H9 (cell line): ENCODE results near the gene LRP8. TPM values are rescaled to one million over a fixed set of nuclear protein-coding genes. Genes with fewer than 3 reads are reported as not detected.

Source experiments
- DNase-seq: peaks from one replicate; pipeline ENCODE4 v3.0.0-alpha.2; 2017
- H2AFZ ChIP-seq: one replicate; pipeline ENCODE4 v1.6.1; 2013; ENCODE audit warnings: mild to moderate bottlenecking, low read length, control low read depth, moderate library complexity
- H2AK5ac ChIP-seq: 2 replicates; pipeline ENCODE4 v1.6.1; 2013; ENCODE audit warnings: low read length, control low read depth, mixed read lengths; ENCODE audit not compliant: insufficient read length
- H2BK120ac ChIP-seq: one replicate; pipeline ENCODE4 v1.6.1; 2013; ENCODE audit warnings: low read depth, mild to moderate bottlenecking, low read length, control low read depth, inconsistent platforms; ENCODE audit not compliant: poor library complexity, severe bottlenecking
- H2BK12ac ChIP-seq: 2 replicates; pipeline ENCODE4 v1.6.1; 2013; ENCODE audit warnings: low read length, control low read depth, mixed read lengths, low read depth; ENCODE audit not compliant: insufficient read length
- H2BK15ac ChIP-seq: 2 replicates; pipeline ENCODE4 v1.6.1; 2013; ENCODE audit warnings: low read depth, low read length, control low read depth
- H2BK20ac ChIP-seq: one replicate; pipeline ENCODE4 v1.6.1; 2013; ENCODE audit warnings: low read depth, mild to moderate bottlenecking, low read length, control low read depth, inconsistent platforms; ENCODE audit not compliant: poor library complexity, severe bottlenecking
- H2BK5ac ChIP-seq: 2 replicates; pipeline ENCODE4 v1.6.1; 2013; ENCODE audit warnings: low read length, control low read depth, mixed read lengths; ENCODE audit not compliant: insufficient read length
- H3K14ac ChIP-seq: 2 replicates; pipeline ENCODE4 v1.6.1; 2013; ENCODE audit warnings: low read length, control low read depth; ENCODE audit not compliant: insufficient read depth
- H3K18ac ChIP-seq: 2 replicates; pipeline ENCODE4 v1.6.1; 2013; ENCODE audit warnings: low read depth, mild to moderate bottlenecking, mixed read lengths, low read length, control low read depth; ENCODE audit not compliant: insufficient read length
- H3K23ac ChIP-seq: 2 replicates; pipeline ENCODE4 v1.6.1; 2013; ENCODE audit warnings: low read length, control low read depth, mixed read lengths, low read depth; ENCODE audit not compliant: insufficient read length
- H3K23me2 ChIP-seq: 2 replicates; pipeline ENCODE4 v1.6.1; 2013; ENCODE audit warnings: low read depth, mild to moderate bottlenecking, mixed read lengths, low read length, control low read depth; ENCODE audit not compliant: insufficient read length, poor library complexity, severe bottlenecking
- H3K27ac ChIP-seq: 2 replicates; pipeline ENCODE4 v1.5.1; 2013; ENCODE audit warnings: low read length, control low read depth, mixed read lengths, low read depth; ENCODE audit not compliant: insufficient read length
- H3K27me3 ChIP-seq: 2 replicates; pipeline ENCODE4 v1.6.1; 2013; ENCODE audit warnings: low read length, control low read depth, inconsistent platforms; ENCODE audit not compliant: insufficient read depth
- H3K4ac ChIP-seq: 2 replicates; pipeline ENCODE4 v1.6.1; 2013; ENCODE audit warnings: low read depth, mild to moderate bottlenecking, control low read depth, inconsistent platforms, low read length, moderate library complexity
- H3K4me1 ChIP-seq: 2 replicates; pipeline ENCODE4 v1.6.1; 2013; ENCODE audit warnings: low read length, control low read depth, inconsistent platforms; ENCODE audit not compliant: insufficient read depth
- H3K4me2 ChIP-seq: 2 replicates; pipeline ENCODE4 v1.6.1; 2013; ENCODE audit warnings: low read length, control low read depth, mixed read lengths; ENCODE audit not compliant: insufficient read length, insufficient read depth
- H3K56ac ChIP-seq: 2 replicates; pipeline ENCODE4 v1.6.1; 2013; ENCODE audit warnings: low read depth, mild to moderate bottlenecking, mixed read lengths, low read length, control low read depth; ENCODE audit not compliant: insufficient read length
- H3K79me1 ChIP-seq: 2 replicates; pipeline ENCODE4 v1.6.1; 2013; ENCODE audit warnings: low read depth, mild to moderate bottlenecking, moderate library complexity, low read length, control low read depth, inconsistent platforms; ENCODE audit not compliant: insufficient read depth, poor library complexity, severe bottlenecking
- H3K79me2 ChIP-seq: 2 replicates; pipeline ENCODE4 v1.6.1; 2013; ENCODE audit warnings: low read length, control low read depth, inconsistent platforms; ENCODE audit not compliant: insufficient read depth
- H3K9ac ChIP-seq: 2 replicates; pipeline ENCODE4 v1.6.1; 2013; ENCODE audit warnings: low read length, control low read depth, mixed read lengths; ENCODE audit not compliant: insufficient read length; ENCODE audit errors: extremely low read depth
- H3K9me3 ChIP-seq: one replicate; pipeline ENCODE4 v1.6.1; 2013; ENCODE audit warnings: low read depth, low read length, inconsistent platforms; ENCODE audit not compliant: control insufficient read depth
- H3T11ph ChIP-seq: one replicate; pipeline ENCODE4 v1.6.1; 2013; ENCODE audit warnings: mild to moderate bottlenecking, low read length, control low read depth, inconsistent platforms
- H4K20me1 ChIP-seq: one replicate; pipeline ENCODE4 v1.6.1; 2013; ENCODE audit not compliant: control insufficient read depth, insufficient read length, insufficient read depth
- H4K5ac ChIP-seq: 2 replicates; pipeline ENCODE4 v1.6.1; 2013; ENCODE audit warnings: low read depth, mild to moderate bottlenecking, mixed read lengths, low read length, control low read depth; ENCODE audit not compliant: insufficient read length
- H4K8ac ChIP-seq: replicated peaks from 2 replicates; pipeline ENCODE4 v1.6.1; 2013; ENCODE audit warnings: low read length, control low read depth, mixed read lengths, low read depth; ENCODE audit not compliant: insufficient read length
- H4K91ac ChIP-seq: 2 replicates; pipeline ENCODE4 v1.6.1; 2013; ENCODE audit warnings: low read depth, mild to moderate bottlenecking, moderate library complexity, mixed read lengths, low read length, control low read depth; ENCODE audit not compliant: insufficient read length
- H3K27ac Mint-ChIP-seq, 3 experiments: 2 replicates in 2 of 3; 3 replicates in 1 of 3; pipeline ENCODE4 v1.8.0; 2020 to 2021; ENCODE audit warnings: mixed read lengths in 3 of 3, mild to moderate bottlenecking in 1 of 3, moderate library complexity in 1 of 3
- H3K27me3 Mint-ChIP-seq: 2 replicates; pipeline ENCODE4 v1.8.0; 2021; ENCODE audit warnings: low read depth, mild to moderate bottlenecking, moderate library complexity, mixed read lengths
- H3K36me3 Mint-ChIP-seq, 3 experiments: 2 replicates in 2 of 3; 3 replicates in 1 of 3; pipeline ENCODE4 v1.8.0; 2020 to 2021; ENCODE audit warnings: low read depth in 3 of 3, mixed read lengths in 3 of 3; ENCODE audit not compliant: insufficient read depth in 1 of 3
- H3K4me1 Mint-ChIP-seq, 2 experiments: 2 replicates each; pipeline ENCODE4 v1.8.0; 2020; ENCODE audit warnings: mixed read lengths in 2 of 2
- H3K4me3 Mint-ChIP-seq, 2 experiments: 2 replicates in 1 of 2; 3 replicates in 1 of 2; pipeline ENCODE4 v1.8.0; 2020 to 2021; ENCODE audit warnings: mild to moderate bottlenecking in 2 of 2, mixed read lengths in 2 of 2, moderate library complexity in 1 of 2
- H3K9me3 Mint-ChIP-seq, 2 experiments: 2 replicates in 1 of 2; 3 replicates in 1 of 2; pipeline ENCODE4 v1.8.0; 2020; ENCODE audit warnings: mild to moderate bottlenecking in 2 of 2, mixed read lengths in 2 of 2, moderate library complexity in 1 of 2
- CTCF ChIP-seq: fragments of 200-600 bp; sonication (generic); conservative IDR thresholded peaks from 3 replicates; pipeline ENCODE4 v1.8.0; 2021; ENCODE audit warnings: antibody characterized with exemption, mild to moderate bottlenecking
- WGBS: extraction: QIAGEN DNeasy Blood & Tissue Kit; methylation state at CpG from one replicate; pipeline ENCODE4 v1.1.7; 2013; ENCODE audit warnings: missing lambda C conversion rate, low lambda C conversion rate, mixed read lengths; ENCODE audit not compliant: insufficient read length; ENCODE audit errors: extremely low coverage; 5-methylcytosine and 5-hydroxymethylcytosine counted together
- total RNA-seq: library from RNA; stranded (reverse); gene quantifications from 2 replicates; pipeline ENCODE4 v1.2.1, GENCODE V29; 2021

The LRP8 gene
- total RNA-seq, 1 experiment from 2014 or later, result 78.6 TPM

- no peak overlapping the region for H3K18ac ChIP-seq
- no peaks in the 10 kb centered on the region for H3K79me2 ChIP-seq
- H3K56ac ChIP-seq, result no peak overlapping the region
- H3K27me3 Mint-ChIP-seq, result peaks cover 35% of the 10 kb centered on the region
- no peaks in the 10 kb centered on the region for H4K20me1 ChIP-seq
- H2AFZ ChIP-seq, result no peak overlapping the region
- H4K8ac ChIP-seq, result no peak overlapping the region
- no peak overlapping the region; the same call in 1 of the 2 replicates for H3K14ac ChIP-seq
- WGBS, result no CpG with 5 or more reads among the region's 8 CpGs
- no peak overlapping the region for H3K9ac ChIP-seq
- no peak overlapping the region for H4K5ac ChIP-seq
- H3K9me3 ChIP-seq, result no peaks in the 10 kb centered on the region
- no peak overlapping the region for H2BK120ac ChIP-seq
- no peaks in the 10 kb centered on the region for H3K79me1 ChIP-seq
- H3K4me1 ChIP-seq, result no peaks in the 10 kb centered on the region
- no peak overlapping the region for H2BK12ac ChIP-seq
- no peak overlapping the region for H2BK15ac ChIP-seq
- peak; percentile 20 for DNase-seq
- no peak overlapping the region for H3K4me3 Mint-ChIP-seq
- TF ChIP-seq CTCF, result no peak
- H3K4me1 Mint-ChIP-seq, result peaks cover 7 to 8% of the 10 kb centered on the region in 2 experiments
- H3K23me2 ChIP-seq, result no peaks in the 10 kb centered on the region
- no peak overlapping the region for H3K4me2 ChIP-seq
- no peak overlapping the region for H3K27ac ChIP-seq
- no peak overlapping the region for H2AK5ac ChIP-seq
- no peak overlapping the region for H4K91ac ChIP-seq
- no peak overlapping the region for H2BK20ac ChIP-seq
- no peak overlapping the region for H3K4ac ChIP-seq
- H3K27me3 ChIP-seq, result no peaks in the 10 kb centered on the region; the same call in 1 of the 2 replicates
- no peak overlapping the region for H3K23ac ChIP-seq
- peaks cover 0 to 5% of the 10 kb centered on the region in 2 experiments; a peak in 3 of 5 replicates for H3K9me3 Mint-ChIP-seq
- no peak overlapping the region for H3T11ph ChIP-seq
- no peaks in the 10 kb centered on the region for H3K36me3 Mint-ChIP-seq
- no peak overlapping the region for H3K27ac Mint-ChIP-seq
- H2BK5ac ChIP-seq, result no peak overlapping the region
Observed at GRCh38 chr1:53339736-53340635, 12.1 kb upstream of the LRP8 start.
